ENCODE results near the gene IFI44. TPM values are rescaled to one million over a fixed set of nuclear protein-coding genes. Genes with fewer than 3 reads are reported as not detected.

IFI44 gene, protein sequence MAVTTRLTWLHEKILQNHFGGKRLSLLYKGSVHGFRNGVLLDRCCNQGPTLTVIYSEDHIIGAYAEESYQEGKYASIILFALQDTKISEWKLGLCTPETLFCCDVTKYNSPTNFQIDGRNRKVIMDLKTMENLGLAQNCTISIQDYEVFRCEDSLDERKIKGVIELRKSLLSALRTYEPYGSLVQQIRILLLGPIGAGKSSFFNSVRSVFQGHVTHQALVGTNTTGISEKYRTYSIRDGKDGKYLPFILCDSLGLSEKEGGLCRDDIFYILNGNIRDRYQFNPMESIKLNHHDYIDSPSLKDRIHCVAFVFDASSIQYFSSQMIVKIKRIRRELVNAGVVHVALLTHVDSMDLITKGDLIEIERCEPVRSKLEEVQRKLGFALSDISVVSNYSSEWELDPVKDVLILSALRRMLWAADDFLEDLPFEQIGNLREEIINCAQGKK
- not detected for polyA plus RNA-seq (2013, experiment 1 of 2)
- polyA plus RNA-seq (2013, experiment 2 of 2): not detected

DNA sequence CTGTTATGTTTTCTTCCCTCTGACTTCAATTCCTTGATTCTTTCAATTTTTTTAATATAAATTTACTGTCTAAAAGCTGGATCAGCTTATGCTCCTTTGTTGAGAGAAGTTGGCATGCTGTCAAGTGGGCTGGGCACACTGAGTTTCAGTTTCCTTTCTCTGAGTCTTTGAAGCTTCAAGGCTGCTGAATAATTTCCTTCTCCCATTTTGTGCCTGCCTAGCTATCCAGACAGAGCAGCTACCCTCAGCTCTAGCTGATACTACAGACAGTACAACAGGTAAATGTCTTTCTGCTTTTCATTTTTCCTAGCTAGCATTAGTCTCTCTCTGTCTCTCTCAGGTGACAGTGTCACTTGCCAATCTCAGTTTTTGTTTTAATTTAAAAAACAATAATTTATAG is at the start of gene IFI44:
IFI44 (plus strand) TSS at position 204 of the 400 bp plus-strand sequence. CDS start 365 bp downstream, outside the sequence.
- Histone ChIP-seq H3K27ac (ENCODE audit: low read depth, low read length, severe bottlenecking) (no peak within 1 kb of the TSS), H3K4me3 (ENCODE audit: extremely low read depth, insufficient read depth, low read length, poor library complexity, severe bottlenecking) (no peak within 1 kb of the TSS), H3K9me3 (ENCODE audit: control insufficient read depth, low read length) (peaks cover 8% of the 10 kb centered on the region), H3K4me1 (ENCODE audit: control insufficient read depth, insufficient read depth, low read length, poor library complexity, severe bottlenecking) (no peaks in the 10 kb centered on the region), H3K36me3 (ENCODE audit: control insufficient read depth, insufficient read depth, low read length) (no peaks in the 10 kb centered on the region)

GRCh38 chr1:78601068-78601467 is 48.6 kb upstream of the IFI44 start:
- WGBS, 2 experiments (ENCODE audit: insufficient coverage in 2 of 2): no CpG with 5 or more reads among the region's 1 CpG
- no peaks in the 10 kb centered on the region for H3K36me3 ChIP-seq (ENCODE audit: control insufficient read depth, insufficient read depth, low read length)
- H3K4me1 ChIP-seq (ENCODE audit: control insufficient read depth, insufficient read depth, low read length, poor library complexity, severe bottlenecking): no peaks in the 10 kb centered on the region
- H3K4me3 ChIP-seq (ENCODE audit: extremely low read depth, insufficient read depth, low read length, poor library complexity, severe bottlenecking): no peak overlapping the region
- no peaks in the 10 kb centered on the region for H3K9me3 ChIP-seq (ENCODE audit: control insufficient read depth, low read length)
- H3K27ac ChIP-seq (ENCODE audit: low read depth, low read length, severe bottlenecking): no peak overlapping the region

GRCh38 chr1:78603206-78603605 is 46.4 kb upstream of the IFI44 start:
- Histone ChIP-seq H3K4me1 (ENCODE audit: control insufficient read depth, insufficient read depth, low read length, poor library complexity, severe bottlenecking) (no peaks in the 10 kb centered on the region), H3K9me3 (ENCODE audit: control insufficient read depth, low read length) (no peaks in the 10 kb centered on the region), H3K36me3 (ENCODE audit: control insufficient read depth, insufficient read depth, low read length) (no peaks in the 10 kb centered on the region), H3K27ac (ENCODE audit: low read depth, low read length, severe bottlenecking) (no peak overlapping the region), H3K4me3 (ENCODE audit: extremely low read depth, insufficient read depth, low read length, poor library complexity, severe bottlenecking) (no peak overlapping the region)
- 100% methylated on average over 1 of the region's 1 CpG; no CpG with 5 or more reads in 1 of the 2 experiments for WGBS, 2 experiments (ENCODE audit: insufficient coverage in 2 of 2)

DNA sequence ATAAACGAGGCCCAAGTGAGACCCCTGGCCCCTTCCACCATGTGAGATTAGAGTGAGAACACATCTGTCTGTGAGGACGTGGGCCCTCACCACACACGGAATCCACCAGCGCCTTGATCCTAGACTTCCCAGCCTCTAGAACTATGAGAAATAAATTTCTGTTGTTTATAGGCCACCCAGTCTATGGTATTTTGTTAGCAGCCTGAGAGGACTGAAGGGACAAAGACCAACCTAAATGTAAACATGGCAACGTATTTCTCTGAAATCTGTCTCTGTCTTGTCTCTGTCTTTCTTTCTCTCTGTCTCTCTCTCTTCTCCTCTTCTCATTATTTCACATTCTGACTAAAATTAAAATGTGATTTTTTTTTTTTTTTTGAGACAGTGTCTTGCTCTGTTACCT is 45.0 kb upstream of the IFI44 start:
- Histone ChIP-seq H3K36me3 (ENCODE audit: control insufficient read depth, insufficient read depth, low read length) (no peaks in the 10 kb centered on the region), H3K4me1 (ENCODE audit: control insufficient read depth, insufficient read depth, low read length, poor library complexity, severe bottlenecking) (no peaks in the 10 kb centered on the region), H3K9me3 (ENCODE audit: control insufficient read depth, low read length) (no peaks in the 10 kb centered on the region), H3K27ac (ENCODE audit: low read depth, low read length, severe bottlenecking) (no peak overlapping the region), H3K4me3 (ENCODE audit: extremely low read depth, insufficient read depth, low read length, poor library complexity, severe bottlenecking) (no peak overlapping the region)
- 80% methylated on average over 2 of the region's 5 CpGs; no CpG with 5 or more reads in 1 of the 2 experiments for WGBS, 2 experiments (ENCODE audit: insufficient coverage in 2 of 2)

GRCh38 chr1:78606274-78606673 is 43.4 kb upstream of the IFI44 start:
- 85 to 98% methylated on average over 2 of the region's 2 CpGs for WGBS, 2 experiments (ENCODE audit: insufficient coverage in 2 of 2)
- Histone ChIP-seq H3K36me3 (ENCODE audit: control insufficient read depth, insufficient read depth, low read length) (no peaks in the 10 kb centered on the region), H3K4me1 (ENCODE audit: control insufficient read depth, insufficient read depth, low read length, poor library complexity, severe bottlenecking) (no peaks in the 10 kb centered on the region), H3K9me3 (ENCODE audit: control insufficient read depth, low read length) (no peaks in the 10 kb centered on the region), H3K4me3 (ENCODE audit: extremely low read depth, insufficient read depth, low read length, poor library complexity, severe bottlenecking) (no peak overlapping the region), H3K27ac (ENCODE audit: low read depth, low read length, severe bottlenecking) (no peak overlapping the region)

DNA sequence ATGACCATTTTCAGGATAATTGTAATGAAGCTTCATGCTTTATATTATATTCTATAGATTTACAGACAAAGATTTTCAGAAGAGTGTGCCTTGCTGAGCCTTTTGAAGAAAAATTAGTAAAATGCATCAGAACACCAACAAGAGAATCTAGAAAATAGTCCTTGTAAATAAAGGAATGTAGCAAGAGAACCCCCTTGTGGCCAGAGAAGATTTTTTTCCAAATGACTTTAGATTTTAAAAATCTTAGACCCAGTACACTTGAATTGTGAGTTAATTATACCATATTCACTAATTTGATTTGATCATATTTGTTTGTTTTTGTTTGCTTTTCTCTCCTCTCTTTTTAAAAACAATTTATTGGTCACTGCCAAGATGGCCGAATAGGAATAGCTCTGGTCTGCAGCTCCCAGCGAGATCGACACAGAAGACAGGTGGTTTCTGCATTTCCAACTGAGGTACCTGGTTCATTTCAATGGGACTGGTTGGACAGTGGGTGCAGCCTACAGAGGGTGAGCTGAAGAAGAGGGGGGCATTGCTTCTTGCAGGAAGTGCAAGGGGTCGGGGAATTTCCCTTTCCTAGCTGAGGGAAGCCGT is 42.2 kb upstream of the IFI44 start:
- no peak overlapping the region for H3K4me3 ChIP-seq (ENCODE audit: extremely low read depth, insufficient read depth, low read length, poor library complexity, severe bottlenecking)
- H3K36me3 ChIP-seq (ENCODE audit: control insufficient read depth, insufficient read depth, low read length): no peaks in the 10 kb centered on the region
- H3K4me1 ChIP-seq (ENCODE audit: control insufficient read depth, insufficient read depth, low read length, poor library complexity, severe bottlenecking): no peaks in the 10 kb centered on the region
- WGBS, 2 experiments (ENCODE audit: insufficient coverage in 2 of 2): 100% methylated on average over 2 of the region's 5 CpGs; no CpG with 5 or more reads in 1 of the 2 experiments
- no peaks in the 10 kb centered on the region for H3K9me3 ChIP-seq (ENCODE audit: control insufficient read depth, low read length)
- no peak overlapping the region for H3K27ac ChIP-seq (ENCODE audit: low read depth, low read length, severe bottlenecking)

- Histone ChIP-seq H3K36me3 (ENCODE audit: control insufficient read depth, insufficient read depth, low read length) (no peaks in the 10 kb centered on the region), H3K27ac (ENCODE audit: low read depth, low read length, severe bottlenecking) (no peak overlapping the region), H3K4me1 (ENCODE audit: control insufficient read depth, insufficient read depth, low read length, poor library complexity, severe bottlenecking) (no peaks in the 10 kb centered on the region), H3K9me3 (ENCODE audit: control insufficient read depth, low read length) (no peaks in the 10 kb centered on the region), H3K4me3 (ENCODE audit: extremely low read depth, insufficient read depth, low read length, poor library complexity, severe bottlenecking) (no peak overlapping the region)
- 49 to 58% methylated on average over 3 to 4 of the region's 4 CpGs for WGBS, 2 experiments (ENCODE audit: insufficient coverage in 2 of 2)
Observed at GRCh38 chr1:78607944-78608343, 41.7 kb upstream of the IFI44 start.

DNA sequence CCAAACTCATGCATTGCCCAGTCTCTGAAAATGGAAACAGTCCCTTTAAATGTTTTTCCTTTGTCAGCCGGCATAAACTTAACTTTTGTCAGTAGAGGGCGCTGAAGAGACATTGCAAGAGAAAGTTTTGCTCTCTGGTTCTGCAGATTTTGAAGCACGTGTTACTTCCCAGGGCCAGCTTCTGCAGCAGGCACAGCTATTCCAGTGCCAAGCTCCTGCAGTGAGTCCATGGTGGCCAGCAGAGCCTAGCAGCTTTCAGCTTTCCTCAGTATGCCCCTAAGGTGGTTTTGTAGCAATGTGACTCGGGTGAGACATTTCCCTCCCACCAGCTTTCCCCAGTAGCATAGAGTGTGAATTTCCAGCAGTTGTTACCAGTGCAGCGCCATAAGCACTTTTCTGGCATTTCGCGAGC is 32.0 kb upstream of the IFI44 start:
- Histone ChIP-seq H3K4me1 (ENCODE audit: control insufficient read depth, insufficient read depth, low read length, poor library complexity, severe bottlenecking) (no peaks in the 10 kb centered on the region), H3K27ac (ENCODE audit: low read depth, low read length, severe bottlenecking) (no peak overlapping the region), H3K4me3 (ENCODE audit: extremely low read depth, insufficient read depth, low read length, poor library complexity, severe bottlenecking) (no peak overlapping the region), H3K36me3 (ENCODE audit: control insufficient read depth, insufficient read depth, low read length) (no peaks in the 10 kb centered on the region), H3K9me3 (ENCODE audit: control insufficient read depth, low read length) (no peaks in the 10 kb centered on the region)
- 4 to 5% methylated on average over 3 to 4 of the region's 7 CpGs for WGBS, 2 experiments (ENCODE audit: insufficient coverage in 2 of 2)

DNA sequence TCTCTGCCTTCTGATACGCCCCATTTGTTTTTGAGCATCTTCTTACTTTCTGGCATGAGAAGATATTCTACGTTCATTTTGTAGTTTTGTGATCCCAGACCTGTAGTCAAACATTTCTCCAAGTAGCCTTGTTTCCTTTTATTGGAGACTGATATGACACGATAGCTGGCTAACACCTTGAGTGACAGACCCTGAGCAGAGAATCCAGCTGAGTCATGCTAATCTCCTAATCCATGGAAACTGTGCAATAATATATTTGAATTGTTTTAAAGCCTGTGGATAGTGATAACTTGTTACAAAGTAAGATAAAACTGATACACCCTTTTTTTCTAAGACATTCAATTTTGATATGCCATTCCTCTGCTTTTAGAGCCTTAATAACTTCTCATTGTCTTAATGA is 30.6 kb upstream of the IFI44 start:
- WGBS, 2 experiments (ENCODE audit: insufficient coverage in 2 of 2): 92 to 100% methylated on average over 2 to 3 of the region's 3 CpGs
- H3K36me3 ChIP-seq (ENCODE audit: control insufficient read depth, insufficient read depth, low read length): no peaks in the 10 kb centered on the region
- H3K4me1 ChIP-seq (ENCODE audit: control insufficient read depth, insufficient read depth, low read length, poor library complexity, severe bottlenecking): no peaks in the 10 kb centered on the region
- H3K4me3 ChIP-seq (ENCODE audit: extremely low read depth, insufficient read depth, low read length, poor library complexity, severe bottlenecking): no peak overlapping the region
- no peak overlapping the region for H3K27ac ChIP-seq (ENCODE audit: low read depth, low read length, severe bottlenecking)
- no peaks in the 10 kb centered on the region for H3K9me3 ChIP-seq (ENCODE audit: control insufficient read depth, low read length)

GRCh38 chr1:78619446-78619802 is 30.2 kb upstream of the IFI44 start:
- H3K9me3 ChIP-seq (ENCODE audit: control insufficient read depth, low read length): no peaks in the 10 kb centered on the region
- no peak overlapping the region for H3K27ac ChIP-seq (ENCODE audit: low read depth, low read length, severe bottlenecking)
- no peaks in the 10 kb centered on the region for H3K36me3 ChIP-seq (ENCODE audit: control insufficient read depth, insufficient read depth, low read length)
- no peaks in the 10 kb centered on the region for H3K4me1 ChIP-seq (ENCODE audit: control insufficient read depth, insufficient read depth, low read length, poor library complexity, severe bottlenecking)
- no peak overlapping the region for H3K4me3 ChIP-seq (ENCODE audit: extremely low read depth, insufficient read depth, low read length, poor library complexity, severe bottlenecking)
- WGBS, 2 experiments (ENCODE audit: insufficient coverage in 2 of 2): 80 to 84% methylated on average over 4 of the region's 4 CpGs
